A549 treated with AZD9567 at 1 μM for 4 hours (cell line): ENCODE results near the gene BCORL1. TPM values are rescaled to one million over a fixed set of nuclear protein-coding genes. Genes with fewer than 3 reads are reported as not detected.

Source experiments
- total RNA-seq: library from RNA; stranded (reverse); fragments of 200-300 nt; extraction: Qiagen RNA extraction; gene quantifications from 5 replicates; pipeline ENCODE4 v1.2.3, GENCODE V29; 2022; ENCODE audit not compliant: insufficient read depth

The BCORL1 gene
- total RNA-seq: 8.1 to 15.4 TPM (median 11.4 TPM) in 5 replicates

GRCh38 chrX:129982300-129983251 is at the start of gene BCORL1:
TSS of gene BCORL1 (plus strand) at chrX:129982635. CDS start at chrX:130005232, 22,597 bp downstream.

Other genes with a start within 250 kb of the BCORL1 start
- not detected in 5 replicates for gene XPNPEP2, start 243.7 kb upstream of the BCORL1 start, total RNA-seq
- gene SASH3, start 202.7 kb upstream of the BCORL1 start, total RNA-seq: not detected in 5 replicates
- 48.3 to 53.9 TPM (median 49.9 TPM) in 5 replicates for gene ZDHHC9, start 138.7 kb upstream of the BCORL1 start, total RNA-seq
- 43.9 to 56.1 TPM (median 44.3 TPM) in 5 replicates for gene UTP14A, start 76.5 kb upstream of the BCORL1 start, total RNA-seq
- 24.4 to 26.4 TPM (median 25.8 TPM) in 5 replicates for gene ELF4, start 127.9 kb downstream of the BCORL1 start, total RNA-seq
- 68.0 to 87.4 TPM (median 69.4 TPM) in 5 replicates for gene AIFM1, start 183.2 kb downstream of the BCORL1 start, total RNA-seq
- 0.14 to 0.21 TPM (median 0.19 TPM) in 4 of 5 replicates, not detected in the other for gene RAB33A, start 189.3 kb downstream of the BCORL1 start, total RNA-seq